Stimulated activated CD4-positive, alpha-beta T cell treated with anti-CD3 and anti-CD28 coated beads, Interleukin-15, amount 100 ng/mL, for 1 hour (primary cell): ENCODE data around the gene MMUT.
A peak's percentile ranks its signal among the peaks of the same experiment; 100 is the strongest.
"Not testable (repeated sequence)": the region's sequence is repeated elsewhere in the genome, so short reads cannot be mapped to it uniquely, and the experiment has no call there.

Experiments used
- DNase-seq, 2 donors: peaks; one replicate each; pipeline ENCODE4 v3.0.0-alpha.2; 2020; ENCODE audit warnings: low read depth in 1 of 2, low spot score in 1 of 2

MMUT gene

DNA sequence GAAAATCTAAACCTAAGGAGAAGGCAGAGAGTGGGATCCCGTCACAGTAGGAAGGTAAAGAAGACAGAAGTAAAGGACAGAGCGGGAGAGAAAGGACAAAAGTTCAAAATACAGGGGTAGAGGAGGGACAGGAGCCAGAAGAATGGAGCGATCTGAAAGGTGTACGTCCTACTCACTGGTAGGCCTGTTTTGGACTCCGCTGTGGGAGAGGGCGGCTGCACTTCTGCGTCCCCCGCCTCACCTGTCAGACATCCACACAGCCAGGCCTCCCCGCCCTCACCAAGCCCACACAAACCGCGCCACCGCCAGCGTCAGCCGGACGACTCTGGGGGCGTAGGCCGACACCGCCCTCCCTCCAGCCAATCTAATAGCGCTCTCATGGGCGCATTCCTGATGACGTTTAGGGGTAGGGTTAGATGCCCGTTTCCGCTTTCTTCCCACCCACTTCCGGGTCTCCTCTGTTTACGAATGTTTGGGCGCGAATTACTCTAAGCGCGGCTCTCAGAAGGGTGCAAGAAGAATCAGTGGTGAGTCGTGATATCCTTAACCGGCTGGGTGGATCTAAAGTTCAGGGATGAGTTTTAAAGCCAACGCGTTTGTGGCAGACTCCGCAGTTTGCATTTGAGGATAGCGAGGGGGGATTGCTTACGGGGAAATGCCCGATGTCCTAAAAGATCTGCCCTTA is at the start of gene MMUT, which contains the start of gene CENPQ:
TSS of gene MMUT (minus strand) at position 327 of the 685 bp plus-strand sequence. CDS start 3,787 bp downstream, outside the sequence.
TSS of gene CENPQ (plus strand) at position 444 of the 685 bp plus-strand sequence. CDS start 6,807 bp downstream, outside the sequence.
- DNase-seq = peak; percentile 72 to 77

DNA sequence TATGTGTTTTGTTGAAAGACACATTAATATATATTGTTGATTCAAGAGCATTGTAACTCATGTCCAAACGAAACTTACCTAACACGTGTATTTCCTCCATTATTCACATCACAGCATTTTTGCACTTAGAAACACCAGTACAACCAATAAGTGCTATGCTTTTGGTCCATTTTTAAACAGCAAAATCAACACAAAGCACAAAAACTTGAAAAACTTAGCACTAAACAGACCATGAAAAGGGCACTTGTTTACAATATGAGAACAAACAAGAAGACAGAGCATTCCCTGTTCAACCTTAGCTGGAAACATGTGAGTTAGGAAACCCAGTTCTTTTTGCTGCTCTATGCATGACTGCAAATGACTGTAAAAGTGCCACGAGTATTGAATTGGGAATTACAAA is 46.3 kb upstream of the MMUT start:
- no peak for DNase-seq

DNA sequence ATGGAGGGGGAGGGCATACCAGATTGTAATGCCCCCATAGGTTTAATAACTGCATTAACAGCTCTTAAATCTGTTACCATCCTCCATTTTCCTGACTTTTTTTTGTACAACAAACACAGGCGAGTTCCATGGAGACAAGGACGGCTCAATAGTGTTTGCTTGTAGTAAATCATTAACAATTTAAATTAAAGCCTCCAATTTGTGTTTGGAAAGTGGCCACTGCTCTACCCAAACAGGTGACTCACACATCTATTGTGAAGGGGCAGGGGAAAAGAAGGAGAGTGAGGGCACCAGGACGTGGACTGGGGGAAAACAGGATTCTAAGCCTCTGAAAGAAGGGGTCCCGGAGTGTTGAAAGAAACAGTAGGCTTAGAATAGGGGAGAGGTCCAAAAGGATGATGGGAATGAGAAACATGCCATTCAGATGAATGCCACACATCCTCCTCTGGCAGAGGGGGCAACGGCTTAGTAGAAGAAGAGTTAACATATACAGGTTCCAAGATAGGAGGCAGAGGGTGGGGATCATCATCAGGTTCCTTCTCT is 43.6 kb upstream of the MMUT start:
- no peak for DNase-seq

DNA sequence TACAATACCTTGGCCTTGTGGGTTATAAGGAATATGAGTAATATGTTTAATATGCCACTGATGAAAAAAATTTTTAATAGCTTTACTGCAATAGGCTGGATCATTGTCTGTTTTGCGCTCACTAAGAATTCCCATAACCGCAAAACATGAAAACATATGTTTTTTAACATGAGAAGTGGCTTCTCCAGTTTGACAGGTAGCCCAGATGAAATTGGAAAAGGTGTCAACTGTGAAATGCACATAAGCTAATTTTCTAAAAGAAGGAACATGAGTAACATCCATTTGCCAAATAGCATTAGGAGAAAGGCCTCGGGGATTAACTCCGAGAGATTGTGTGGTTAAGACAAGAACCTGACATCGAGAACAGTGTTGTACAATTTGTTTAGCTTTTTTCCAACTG is 41.6 kb upstream of the MMUT start:
- no peak for DNase-seq

DNA sequence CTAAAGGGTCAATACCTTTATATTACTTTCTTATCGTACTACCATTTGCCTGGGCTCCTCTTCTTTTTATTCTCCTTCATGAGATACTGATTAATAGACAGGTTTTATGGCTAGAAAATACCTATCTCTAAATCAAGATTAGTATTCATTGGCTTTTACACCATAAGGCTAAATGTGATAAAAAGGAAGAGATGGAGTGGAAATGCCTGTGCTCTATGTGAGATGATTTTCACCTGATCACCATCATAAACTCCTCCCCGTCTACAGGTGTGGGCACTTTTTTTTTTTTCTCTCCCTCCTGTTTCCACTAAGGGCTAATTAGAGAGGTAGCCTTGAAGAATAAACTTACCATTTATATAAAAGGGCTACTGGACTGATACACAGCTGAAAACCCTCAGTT is 36.6 kb upstream of the MMUT start, which contains the start of gene GLYATL3:
TSS of gene GLYATL3 (plus strand) at position 301 of the 400 bp plus-strand sequence. CDS start 12,068 bp downstream, outside the sequence.
- DNase-seq = no peak

DNA sequence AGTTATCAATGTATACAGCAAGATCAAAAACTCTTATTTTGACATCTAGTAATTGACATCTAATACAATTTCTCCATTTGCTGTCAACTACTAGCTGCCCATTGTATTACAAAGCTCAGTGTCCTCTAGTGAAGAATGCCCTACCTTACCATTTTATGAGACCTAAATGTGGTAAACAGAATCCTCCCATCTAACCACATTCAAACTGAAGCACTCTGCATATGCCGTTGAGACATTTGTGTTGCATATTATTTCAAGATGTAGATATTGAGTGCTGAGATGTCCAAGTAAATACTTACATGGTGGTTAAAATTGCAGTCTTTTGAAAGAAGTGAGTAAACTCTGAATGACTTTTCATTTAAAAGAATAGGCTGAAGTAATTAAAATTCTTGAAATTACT is 36.1 kb upstream of the MMUT start:
- DNase-seq = no peak

DNA sequence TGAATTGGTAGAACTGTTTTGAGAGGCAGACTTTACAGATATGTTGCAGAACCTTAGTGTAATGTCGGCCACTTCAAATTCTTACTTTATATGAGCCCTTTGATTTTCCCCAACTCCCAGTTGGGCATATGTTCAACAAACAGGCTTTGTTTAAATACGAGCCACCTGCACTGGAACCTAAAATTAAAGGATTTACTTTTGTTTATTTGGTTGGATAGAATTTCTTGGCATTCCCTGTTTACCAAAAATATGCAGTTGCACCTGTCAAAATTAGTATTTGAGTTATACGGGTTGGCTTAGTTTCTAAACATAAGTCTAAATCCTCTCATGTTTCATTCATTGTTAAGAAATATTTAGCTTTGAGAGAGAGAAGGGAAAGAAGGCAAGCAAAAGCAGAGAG is 34.3 kb upstream of the MMUT start:
- DNase-seq = no peak

DNA sequence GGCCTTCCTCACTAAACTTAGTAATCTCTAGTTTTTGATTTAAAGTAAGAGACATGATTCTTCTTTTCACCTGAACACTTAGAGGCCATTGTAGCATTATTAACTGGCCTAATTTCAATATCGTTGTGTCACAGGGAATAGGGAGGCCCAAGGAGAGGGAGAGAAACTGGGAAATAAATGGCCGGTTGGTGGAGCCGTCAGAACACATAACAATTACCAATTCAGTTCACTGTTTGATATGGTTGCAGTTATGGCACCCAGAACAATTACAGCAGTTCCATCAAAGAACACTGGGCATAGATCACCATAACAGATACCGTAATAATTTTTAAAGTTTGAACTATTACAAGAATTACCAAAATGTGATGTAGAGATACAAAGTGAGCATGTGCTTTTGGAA is 27.6 kb upstream of the MMUT start:
- DNase-seq = no peak

DNA sequence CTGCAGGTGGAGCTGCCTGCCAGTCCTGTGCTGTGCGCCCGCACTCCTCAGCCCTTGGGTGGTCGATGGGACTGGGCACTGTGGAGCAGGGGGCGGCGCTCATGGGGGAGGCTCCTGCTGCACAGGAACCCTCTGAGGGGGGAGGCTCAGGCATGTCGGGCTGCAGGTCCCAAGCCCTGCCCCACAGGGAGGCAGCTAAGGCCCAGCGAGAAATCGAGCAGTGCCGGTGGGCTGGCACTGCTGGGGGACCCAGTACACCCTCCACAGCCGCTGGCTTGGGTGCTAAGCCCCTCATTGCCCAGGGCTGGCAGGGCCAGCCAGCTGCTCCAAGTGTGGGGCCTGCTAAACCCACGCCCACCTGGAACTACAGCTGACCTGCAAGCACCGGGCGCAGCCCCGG is 20.3 kb upstream of the MMUT start:
- not testable (repeated sequence) for DNase-seq

DNA sequence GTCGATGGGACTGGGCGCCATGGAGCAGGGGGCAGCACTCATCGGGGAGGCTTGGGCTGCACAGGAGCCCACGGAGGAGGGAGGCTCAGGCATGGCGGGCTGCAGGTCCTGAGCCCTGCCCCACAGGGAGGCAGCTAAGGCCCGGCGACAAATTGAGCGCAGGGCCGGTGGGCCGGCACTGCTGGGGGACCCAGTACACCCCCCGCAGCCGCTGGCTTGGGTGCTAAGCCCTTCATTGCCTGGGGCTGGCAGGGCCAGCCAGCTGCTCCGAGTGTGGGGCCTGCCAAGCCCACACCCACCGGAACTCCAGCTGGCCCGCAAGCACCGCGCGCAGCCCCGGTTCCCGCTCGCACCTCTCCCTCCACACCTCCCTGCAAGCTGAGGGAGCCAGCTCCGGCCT is 18.8 kb upstream of the MMUT start:
- DNase-seq = not testable (repeated sequence)

DNA sequence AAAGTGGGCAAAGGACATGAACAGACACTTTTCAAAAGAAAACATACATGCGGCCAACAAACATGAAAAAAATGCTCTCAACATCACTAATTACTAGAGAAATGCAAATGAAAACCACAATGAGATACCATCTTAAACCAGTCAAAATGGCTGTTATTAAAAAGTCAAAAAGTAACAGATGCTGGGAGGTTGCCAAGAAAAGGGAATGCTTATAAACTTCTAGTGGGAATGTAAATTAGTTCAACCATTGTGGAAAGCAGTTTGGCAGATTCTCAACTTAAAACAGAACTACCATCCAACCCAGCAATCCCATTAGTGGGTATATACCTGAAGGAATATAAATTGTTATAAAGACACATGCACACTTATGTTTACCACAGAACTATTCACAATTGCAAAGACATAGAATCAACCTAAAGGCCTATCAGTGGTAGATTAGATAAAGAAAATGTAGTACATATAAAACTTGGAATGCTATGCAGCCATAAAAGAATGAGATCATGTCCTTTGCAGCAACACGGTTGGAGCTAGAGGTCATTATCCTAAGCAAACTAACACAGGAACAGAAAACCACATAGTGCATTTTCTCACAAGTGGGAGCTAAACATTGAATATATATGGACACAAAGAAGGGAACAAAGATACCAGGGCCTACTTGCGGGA is 16.4 kb upstream of the MMUT start:
- no peak for DNase-seq

DNA sequence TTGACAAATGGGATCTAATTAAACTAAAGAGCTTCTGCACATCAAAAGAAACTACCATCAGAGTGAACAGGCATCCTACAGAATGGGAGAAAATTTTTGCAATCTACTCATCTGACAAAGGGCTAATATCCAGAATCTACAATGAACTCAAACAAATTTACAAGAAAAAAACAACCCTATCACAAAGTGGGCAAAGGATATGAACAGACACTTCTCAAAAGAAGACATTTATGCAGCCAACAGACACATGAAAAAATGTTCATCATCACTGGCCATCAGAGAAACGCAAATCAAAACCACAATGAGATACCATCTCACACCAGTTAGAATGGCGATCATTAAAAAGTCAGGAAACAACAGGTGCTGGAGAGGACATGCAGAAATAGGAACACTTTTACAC is 13.5 kb upstream of the MMUT start:
- not testable (repeated sequence) for DNase-seq

DNA sequence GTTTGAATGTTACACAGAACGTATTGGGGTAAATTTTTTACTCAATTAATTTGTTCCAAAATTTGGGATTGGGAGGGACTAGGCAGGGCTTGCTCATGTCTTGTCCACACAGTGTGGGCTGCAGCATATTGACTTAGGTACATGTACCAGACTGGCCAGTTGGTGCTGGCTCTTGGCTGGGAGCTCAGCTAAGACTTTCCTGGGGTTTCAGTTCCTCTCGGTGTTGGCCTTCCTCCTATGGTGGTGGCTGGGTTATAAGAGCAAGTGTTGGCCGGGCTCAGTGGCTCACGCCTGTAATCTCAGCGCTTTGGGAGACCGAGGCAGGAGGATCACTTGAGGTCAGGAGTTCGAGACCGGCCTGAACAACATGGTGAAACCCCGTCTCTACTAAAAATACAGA is 5.0 kb upstream of the MMUT start:
- DNase-seq = no peak

DNA sequence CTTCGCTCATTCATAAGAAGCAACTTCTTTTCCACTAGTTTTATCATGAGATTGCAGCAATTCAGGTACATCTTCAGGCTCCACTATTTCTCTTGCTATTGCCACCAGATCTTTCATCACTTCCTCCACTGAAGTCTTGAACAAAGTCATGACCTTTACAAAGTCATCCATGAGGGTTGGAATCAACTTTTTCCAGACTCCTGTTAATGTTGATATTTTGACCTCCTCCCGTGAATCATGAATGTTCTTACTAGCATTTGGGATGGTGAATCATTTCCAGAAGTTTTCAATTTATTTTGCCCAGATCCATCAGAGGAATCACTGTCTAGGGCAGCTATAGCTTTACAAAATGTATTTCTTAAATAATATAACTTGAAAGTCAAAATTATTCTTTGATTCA is 1.6 kb upstream of the MMUT start:
- no peak for DNase-seq

DNA sequence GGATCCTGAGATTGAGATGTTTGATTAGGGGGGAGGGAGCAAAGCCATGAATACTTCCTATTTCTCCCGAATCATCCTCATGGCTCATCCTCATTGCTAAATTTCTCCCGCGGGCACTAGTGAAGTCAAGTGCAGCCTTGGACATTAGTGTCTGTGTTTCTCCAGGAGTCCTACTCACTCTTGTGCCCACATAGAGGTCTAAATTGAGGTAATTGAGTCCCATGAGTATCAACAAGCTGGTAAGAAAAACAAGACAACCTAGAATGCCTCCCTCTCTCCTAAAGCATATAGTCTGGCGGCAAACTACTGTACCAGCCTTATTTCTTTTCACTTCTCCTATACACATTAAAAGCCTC is 537 bp upstream of the MMUT start:
- DNase-seq = no peak

DNA sequence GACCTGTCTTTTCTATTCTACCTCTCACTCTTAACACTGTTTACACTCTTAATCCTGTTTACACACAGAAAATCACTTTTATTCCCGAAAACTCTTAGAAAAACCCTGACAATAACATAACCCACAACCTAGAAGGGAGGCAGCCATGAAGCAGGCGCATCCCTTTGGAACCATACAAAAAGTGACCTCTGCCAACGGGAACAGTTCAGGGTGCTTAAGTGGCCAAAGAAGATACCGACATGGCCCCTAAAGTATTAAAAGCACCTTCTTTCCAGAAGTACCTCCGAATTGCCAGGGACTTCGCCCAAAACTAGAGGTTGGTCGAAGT is 490 bp downstream of the MMUT start:
- DNase-seq = no peak

DNA sequence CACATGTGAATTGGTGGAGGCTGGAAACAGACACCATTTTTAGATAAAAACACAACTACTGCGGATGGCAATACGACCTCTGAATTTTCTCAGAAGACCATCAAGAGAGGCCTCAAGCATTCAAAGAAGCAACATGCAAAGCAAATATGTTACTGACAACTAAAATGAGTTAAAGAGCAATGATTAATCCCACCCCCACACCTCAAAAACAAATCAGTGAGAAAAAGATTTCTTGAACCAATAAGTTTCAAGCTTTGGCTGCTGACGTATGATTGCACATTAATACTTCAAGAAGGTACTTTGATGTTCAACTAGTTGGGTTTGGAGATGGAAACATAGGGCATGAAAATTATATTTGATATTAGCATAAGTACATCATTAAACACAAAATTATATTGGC is 982 bp downstream of the MMUT start:
- no peak for DNase-seq

DNA sequence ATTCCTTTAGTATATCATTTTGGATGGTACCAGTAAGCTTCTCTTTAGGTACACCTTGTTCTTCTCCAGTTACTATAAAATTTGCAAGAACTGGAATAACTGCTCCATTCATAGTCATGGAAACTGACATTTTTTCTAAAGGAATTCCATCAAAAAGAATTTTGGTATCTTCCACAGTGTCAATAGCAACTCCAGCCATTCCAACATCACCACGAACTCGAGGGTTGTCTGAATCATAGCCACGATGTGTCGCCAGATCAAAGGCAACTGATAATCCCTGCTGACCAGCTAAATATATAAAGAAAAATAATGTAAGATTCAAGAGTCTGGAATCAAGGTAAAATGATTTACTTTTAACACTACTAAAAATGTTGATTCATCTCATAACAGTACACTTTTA is 5.3 kb downstream of the MMUT start:
- DNase-seq = no peak

DNA sequence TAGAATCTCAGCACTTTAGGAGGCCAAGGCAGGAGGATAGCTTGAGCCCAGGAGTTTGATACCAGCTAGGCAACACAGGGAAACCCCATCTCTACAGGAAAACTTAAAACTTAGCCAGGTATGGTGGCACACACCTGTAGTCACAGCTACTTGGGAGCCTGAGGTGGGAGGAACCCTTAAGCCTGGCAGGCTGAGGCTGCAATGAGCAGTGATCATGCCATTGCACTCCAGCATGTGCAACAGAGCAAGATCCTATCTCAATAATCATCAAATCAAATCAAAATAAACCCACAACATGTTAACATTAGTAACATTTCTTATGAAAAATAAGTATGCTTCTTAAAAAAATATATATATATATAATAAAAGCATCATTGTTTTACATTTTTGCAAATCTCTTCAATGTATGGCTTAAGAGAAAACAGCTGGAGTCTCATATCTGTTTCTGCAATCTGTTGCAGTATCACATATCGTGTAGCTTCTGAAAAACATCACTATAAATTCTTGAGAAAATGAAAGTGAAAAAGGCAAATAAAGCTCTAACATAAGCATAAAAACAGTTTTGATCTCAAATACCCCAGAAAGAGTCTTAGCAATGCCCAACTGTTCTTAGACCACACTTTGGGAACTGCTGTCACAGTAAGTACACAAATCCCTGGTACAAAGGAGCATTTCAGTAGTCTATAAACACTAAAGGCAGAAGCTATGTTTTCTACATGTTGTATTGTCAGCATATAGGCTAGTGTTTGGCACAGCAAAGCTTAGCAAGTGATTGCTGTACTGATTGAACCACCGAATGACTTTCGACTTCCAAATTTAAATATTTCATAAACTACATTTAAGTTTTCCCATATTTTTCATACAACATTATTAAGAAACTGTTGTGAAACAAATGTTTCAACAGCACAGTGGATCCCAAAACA is 8.0 kb downstream of the MMUT start:
- no peak for DNase-seq

DNA sequence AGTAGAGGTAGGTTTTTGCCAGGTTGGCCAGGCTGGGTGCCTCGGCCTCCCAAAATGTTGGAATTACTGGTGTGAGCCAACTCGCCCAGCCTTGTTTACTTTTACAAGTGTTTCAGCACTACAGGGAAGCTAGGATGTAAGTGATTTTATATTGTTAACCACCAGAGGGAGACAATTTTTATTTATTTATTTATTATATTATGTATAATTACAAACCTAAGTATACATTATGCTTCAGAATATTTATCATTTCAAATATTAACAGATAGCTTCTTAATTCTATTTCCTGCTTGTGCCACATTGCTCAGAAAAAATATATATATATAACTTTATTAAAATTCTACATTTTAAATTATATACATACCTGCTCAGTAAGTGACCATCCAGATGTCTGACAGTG is 9.8 kb downstream of the MMUT start:
- DNase-seq = no peak

DNA sequence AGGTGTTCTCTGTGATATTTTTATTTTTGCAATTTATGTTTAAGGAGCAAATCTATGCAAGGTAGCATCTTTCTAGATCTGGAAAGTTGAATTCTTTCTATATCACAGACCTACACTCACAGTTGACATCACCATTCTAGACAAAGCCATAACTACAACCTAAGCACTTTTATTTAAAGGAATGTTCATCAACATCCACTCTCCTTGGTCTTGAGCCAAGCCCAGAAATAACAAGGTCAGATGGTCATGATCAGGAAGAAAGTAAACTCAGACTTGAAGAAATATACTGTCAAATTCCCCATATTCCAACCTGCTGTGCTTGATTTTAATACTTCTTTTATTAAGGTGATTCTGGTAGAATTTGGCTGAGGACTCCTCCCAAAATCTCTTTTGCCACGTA is 32.2 kb downstream of the MMUT start:
- no peak for DNase-seq

DNA sequence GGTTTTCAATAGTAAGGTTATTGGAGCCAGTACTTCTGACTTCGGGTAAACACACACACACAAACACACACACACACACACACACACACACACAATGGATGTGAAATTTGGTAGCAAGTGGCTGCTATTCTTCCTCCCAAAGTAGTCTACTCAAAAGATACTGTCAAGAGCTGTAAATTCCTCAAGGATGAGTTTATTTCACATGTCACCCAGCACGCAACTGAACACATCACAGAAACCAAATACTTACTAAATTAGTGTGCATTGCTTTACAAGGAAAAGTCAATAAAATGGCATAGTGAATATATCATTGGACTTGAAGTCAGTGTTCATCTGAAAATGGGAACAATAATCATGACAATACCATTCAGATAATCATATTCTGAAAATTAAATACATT is 32.9 kb downstream of the MMUT start:
- no peak for DNase-seq
